Osteoblast (primary cell): ENCODE results near the gene CHRNB4. TPM values are rescaled to one million over a fixed set of nuclear protein-coding genes. Genes with fewer than 3 reads are reported as not detected.

ENCODE experiments used
- DNase-seq: peaks from one replicate; pipeline ENCODE4 v3.0.0; 2011; ENCODE audit warnings: low spot score, mixed read lengths; ENCODE audit not compliant: insufficient read length; ENCODE audit errors: missing footprints
- H2AFZ ChIP-seq: 2 replicates; pipeline ENCODE4 v1.6.0; 2011; ENCODE audit warnings: mild to moderate bottlenecking, low read length
- H3K27ac ChIP-seq: 2 replicates; pipeline ENCODE4 v1.5.1; 2011; ENCODE audit warnings: mild to moderate bottlenecking, low read depth, low read length, moderate library complexity
- H3K27me3 ChIP-seq: 2 replicates; pipeline ENCODE4 v1.6.0; 2012; ENCODE audit warnings: mild to moderate bottlenecking, control low read depth, inconsistent platforms, low read length, moderate library complexity; ENCODE audit not compliant: insufficient read depth
- H3K36me3 ChIP-seq: 2 replicates; pipeline ENCODE4 v1.5.1; 2011; ENCODE audit warnings: mild to moderate bottlenecking, low read length, control low read depth, moderate library complexity; ENCODE audit not compliant: insufficient read depth
- H3K4me1 ChIP-seq: 2 replicates; pipeline ENCODE4 v1.5.1; 2011; ENCODE audit warnings: mild to moderate bottlenecking, low read length, control low read depth, moderate library complexity; ENCODE audit not compliant: insufficient read depth
- H3K4me2 ChIP-seq: 2 replicates; pipeline ENCODE4 v1.6.0; 2011; ENCODE audit warnings: mild to moderate bottlenecking, low read length; ENCODE audit not compliant: insufficient read depth
- H3K4me3 ChIP-seq: fragments of 200-600 bp; sonication (generic); 3 replicates; pipeline ENCODE4 v1.5.1; 2012; ENCODE audit warnings: mild to moderate bottlenecking, low read length, inconsistent platforms; ENCODE audit not compliant: insufficient read depth
- H3K79me2 ChIP-seq: 2 replicates; pipeline ENCODE4 v1.6.0; 2012; ENCODE audit warnings: mild to moderate bottlenecking, low read length, control low read depth, inconsistent platforms; ENCODE audit not compliant: insufficient read depth
- H3K9me3 ChIP-seq: 2 replicates; pipeline ENCODE4 v1.5.1; 2011; ENCODE audit warnings: low read depth, low read length, control low read depth
- H4K20me1 ChIP-seq: 2 replicates; pipeline ENCODE4 v1.6.0; 2012; ENCODE audit warnings: mild to moderate bottlenecking, low read length, control low read depth; ENCODE audit not compliant: insufficient read depth
- CTCF ChIP-seq: IDR thresholded peaks from 2 replicates; pipeline ENCODE4 v1.5.1; 2011; ENCODE audit warnings: mild to moderate bottlenecking, low read depth, low read length, moderate library complexity; ENCODE audit errors: extremely low read depth
- total RNA-seq: library from RNA; depleted of rRNA; stranded (reverse); fragments of >200 nt; gene quantifications from 2 replicates; pipeline ENCODE4 v1.2.3, GENCODE V29; 2012

Gene CHRNB4
- total RNA-seq, 1 donor = not detected

DNA sequence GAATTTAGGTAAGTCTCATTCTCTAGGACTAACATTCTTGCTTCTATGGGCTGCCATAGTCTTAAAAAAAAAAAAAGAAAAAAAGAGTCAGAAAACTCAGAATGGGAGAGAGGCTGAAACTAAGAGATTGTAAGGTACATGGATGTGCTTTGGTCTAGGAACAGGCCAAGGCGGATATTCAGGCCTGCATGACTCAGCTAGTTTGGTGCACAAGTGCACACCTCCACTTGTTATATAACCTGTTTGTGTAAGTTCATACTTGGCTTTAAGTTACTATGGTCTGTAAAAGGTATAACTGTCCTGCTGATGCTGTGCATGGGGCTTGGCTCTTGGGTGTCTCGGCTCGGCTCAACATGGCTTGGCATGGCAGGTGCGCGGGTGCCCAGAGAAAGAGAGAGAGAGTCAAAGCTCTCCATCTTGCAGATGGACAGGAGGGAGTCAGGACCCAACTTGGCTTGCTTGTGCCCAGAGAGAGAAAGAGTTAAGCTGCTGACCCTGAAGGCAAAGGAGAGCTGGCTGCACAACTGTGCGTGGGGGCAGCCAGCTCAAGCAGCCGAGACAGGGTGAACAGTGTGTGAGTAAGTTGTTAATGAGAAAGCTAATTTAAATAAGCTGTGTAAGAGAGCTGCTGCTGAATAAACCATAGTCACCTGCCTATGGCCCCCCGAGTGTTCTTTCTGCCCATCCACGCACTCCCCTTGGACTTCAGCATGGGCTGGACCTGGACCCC is 31.4 kb upstream of the CHRNB4 start:
- no peaks in the 10 kb centered on the region for H3K79me2 ChIP-seq
- TF ChIP-seq CTCF = no peak
- DNase-seq = no peak
- H3K4me1 ChIP-seq = no peaks in the 10 kb centered on the region
- no peaks in the 10 kb centered on the region for H3K36me3 ChIP-seq
- H3K27ac ChIP-seq = no peak overlapping the region
- H2AFZ ChIP-seq = peak overlapping the region; percentile 29
- H3K4me3 ChIP-seq = no peak overlapping the region
- H3K4me2 ChIP-seq = no peak overlapping the region
- no peaks in the 10 kb centered on the region for H3K27me3 ChIP-seq
- no peaks in the 10 kb centered on the region for H3K9me3 ChIP-seq
- no peaks in the 10 kb centered on the region for H4K20me1 ChIP-seq

DNA sequence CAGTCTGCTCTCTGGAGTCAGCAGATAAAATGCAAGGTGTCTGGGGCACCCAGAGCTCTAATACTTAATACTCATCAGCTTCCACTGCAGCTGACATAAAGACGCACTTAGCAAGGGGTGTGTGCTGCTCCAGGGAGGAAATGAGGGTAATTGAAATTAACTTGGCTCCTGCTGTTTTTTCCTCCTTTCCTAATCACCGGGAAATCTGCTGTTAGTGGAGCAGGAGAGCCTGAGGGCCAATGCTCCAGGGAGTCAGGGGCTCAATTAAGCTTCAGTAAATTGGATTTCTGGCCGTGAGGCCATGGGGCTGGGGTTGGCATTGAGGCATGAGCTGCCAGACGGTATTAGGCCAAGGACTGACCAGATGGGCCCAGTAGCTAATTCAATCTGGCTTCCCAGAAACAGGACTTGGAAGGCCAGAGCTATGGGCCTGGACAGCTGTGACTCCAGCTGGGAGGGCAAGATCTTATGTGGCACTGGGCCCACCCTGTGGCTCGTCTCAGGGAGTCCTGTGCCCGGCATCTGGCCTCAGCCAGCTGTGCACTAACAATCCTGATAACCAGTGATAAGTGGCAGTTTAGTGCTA is 30.7 kb upstream of the CHRNB4 start:
- Histone ChIP-seq H3K36me3 (no peaks in the 10 kb centered on the region), H4K20me1 (no peaks in the 10 kb centered on the region), H3K4me2 (no peak overlapping the region), H3K4me3 (no peak overlapping the region), H3K27ac (no peak overlapping the region), H2AFZ (no peak overlapping the region), H3K4me1 (no peaks in the 10 kb centered on the region), H3K27me3 (no peaks in the 10 kb centered on the region), H3K9me3 (no peaks in the 10 kb centered on the region), H3K79me2 (no peaks in the 10 kb centered on the region)
- DNase-seq = no peak
- TF ChIP-seq CTCF = no peak

GRCh38 chr15:78668987-78669386 is 28.0 kb upstream of the CHRNB4 start:
- TF ChIP-seq CTCF = no peak
- Histone ChIP-seq H3K36me3 (no peaks in the 10 kb centered on the region), H3K27ac (no peak overlapping the region), H3K4me2 (no peak overlapping the region), H3K27me3 (peaks cover 11% of the 10 kb centered on the region), H4K20me1 (no peaks in the 10 kb centered on the region), H3K4me1 (no peaks in the 10 kb centered on the region), H3K4me3 (no peak overlapping the region), H3K9me3 (no peaks in the 10 kb centered on the region), H2AFZ (no peak overlapping the region), H3K79me2 (no peaks in the 10 kb centered on the region)
- DNase-seq = no peak

GRCh38 chr15:78667578-78668236 is 26.7 kb upstream of the CHRNB4 start:
- no peak for TF ChIP-seq CTCF
- Histone ChIP-seq H3K79me2 (no peaks in the 10 kb centered on the region), H3K4me1 (no peaks in the 10 kb centered on the region), H3K27me3 (peaks cover 11% of the 10 kb centered on the region), H3K4me3 (no peak overlapping the region), H3K36me3 (no peaks in the 10 kb centered on the region), H2AFZ (no peak overlapping the region), H3K9me3 (no peaks in the 10 kb centered on the region), H3K4me2 (no peak overlapping the region), H4K20me1 (no peaks in the 10 kb centered on the region), H3K27ac (no peak overlapping the region)
- DNase-seq = no peak
